Measurements from ENCODE around the gene SPINT2.

GRCh38 chr19:38228491-38229439 lies 35.6 kb upstream of the SPINT2 start:
- TF ChIP-seq CTCF (IDR thresholded peaks at IDR 0.05) (no peak), POLR2A (IDR thresholded peaks at IDR 0.05) (no peak)
